ENCODE results near the gene CABP4.

CABP4 gene

DNA sequence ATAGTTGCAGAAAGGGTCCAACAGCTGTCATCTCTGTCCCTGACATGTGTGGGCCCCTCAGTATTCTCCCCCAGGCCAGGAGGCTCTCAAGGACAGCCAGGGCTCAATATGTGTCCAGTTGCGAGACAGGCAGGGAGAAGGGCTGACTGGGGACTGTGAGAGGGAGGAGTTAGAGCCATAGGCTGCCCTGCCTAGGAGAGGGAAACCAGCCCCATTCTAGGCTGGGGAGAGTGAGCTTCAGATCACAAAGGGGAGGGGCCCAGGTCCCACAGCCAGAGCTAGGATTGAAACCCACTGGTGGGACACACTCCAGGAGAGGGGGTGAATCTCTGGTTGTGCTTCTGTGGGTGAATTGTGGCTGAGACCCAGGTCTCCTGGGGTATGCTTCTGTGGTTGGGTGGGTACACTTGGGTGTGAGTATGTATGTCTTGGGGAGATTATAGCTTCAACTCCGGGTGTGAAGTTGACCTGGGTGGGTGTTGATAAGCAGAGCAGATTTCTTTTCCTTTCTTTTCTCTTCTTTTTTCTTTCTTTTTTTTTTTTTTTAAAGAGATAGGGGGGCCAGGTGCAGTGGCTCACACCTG lies 41.8 kb upstream of the CABP4 start:
- Histone ChIP-seq H2AFZ (no peak overlapping the region), H3K27me3 (ENCODE audit: control insufficient read depth, insufficient read depth, low read length) (no peaks in the 10 kb centered on the region), H3K4me2 (ENCODE audit: low read length) (no peak overlapping the region), H3K4me1 (no peaks in the 10 kb centered on the region), H3K4me3 (ENCODE audit: low read depth, low read length) (no peak overlapping the region), H3K36me3 (ENCODE audit: control insufficient read depth, insufficient read depth, low read length) (no peaks in the 10 kb centered on the region), H3K79me2 (no peaks in the 10 kb centered on the region), H3K9ac (no peak overlapping the region), H3K27ac (no peak overlapping the region), H3K9me3 (ENCODE audit: control insufficient read depth, low read length) (no peaks in the 10 kb centered on the region)
- TF ChIP-seq, protein P1, sequence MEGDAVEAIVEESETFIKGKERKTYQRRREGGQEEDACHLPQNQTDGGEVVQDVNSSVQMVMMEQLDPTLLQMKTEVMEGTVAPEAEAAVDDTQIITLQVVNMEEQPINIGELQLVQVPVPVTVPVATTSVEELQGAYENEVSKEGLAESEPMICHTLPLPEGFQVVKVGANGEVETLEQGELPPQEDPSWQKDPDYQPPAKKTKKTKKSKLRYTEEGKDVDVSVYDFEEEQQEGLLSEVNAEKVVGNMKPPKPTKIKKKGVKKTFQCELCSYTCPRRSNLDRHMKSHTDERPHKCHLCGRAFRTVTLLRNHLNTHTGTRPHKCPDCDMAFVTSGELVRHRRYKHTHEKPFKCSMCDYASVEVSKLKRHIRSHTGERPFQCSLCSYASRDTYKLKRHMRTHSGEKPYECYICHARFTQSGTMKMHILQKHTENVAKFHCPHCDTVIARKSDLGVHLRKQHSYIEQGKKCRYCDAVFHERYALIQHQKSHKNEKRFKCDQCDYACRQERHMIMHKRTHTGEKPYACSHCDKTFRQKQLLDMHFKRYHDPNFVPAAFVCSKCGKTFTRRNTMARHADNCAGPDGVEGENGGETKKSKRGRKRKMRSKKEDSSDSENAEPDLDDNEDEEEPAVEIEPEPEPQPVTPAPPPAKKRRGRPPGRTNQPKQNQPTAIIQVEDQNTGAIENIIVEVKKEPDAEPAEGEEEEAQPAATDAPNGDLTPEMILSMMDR (IDR thresholded peaks at IDR 0.05): no peak

DNA sequence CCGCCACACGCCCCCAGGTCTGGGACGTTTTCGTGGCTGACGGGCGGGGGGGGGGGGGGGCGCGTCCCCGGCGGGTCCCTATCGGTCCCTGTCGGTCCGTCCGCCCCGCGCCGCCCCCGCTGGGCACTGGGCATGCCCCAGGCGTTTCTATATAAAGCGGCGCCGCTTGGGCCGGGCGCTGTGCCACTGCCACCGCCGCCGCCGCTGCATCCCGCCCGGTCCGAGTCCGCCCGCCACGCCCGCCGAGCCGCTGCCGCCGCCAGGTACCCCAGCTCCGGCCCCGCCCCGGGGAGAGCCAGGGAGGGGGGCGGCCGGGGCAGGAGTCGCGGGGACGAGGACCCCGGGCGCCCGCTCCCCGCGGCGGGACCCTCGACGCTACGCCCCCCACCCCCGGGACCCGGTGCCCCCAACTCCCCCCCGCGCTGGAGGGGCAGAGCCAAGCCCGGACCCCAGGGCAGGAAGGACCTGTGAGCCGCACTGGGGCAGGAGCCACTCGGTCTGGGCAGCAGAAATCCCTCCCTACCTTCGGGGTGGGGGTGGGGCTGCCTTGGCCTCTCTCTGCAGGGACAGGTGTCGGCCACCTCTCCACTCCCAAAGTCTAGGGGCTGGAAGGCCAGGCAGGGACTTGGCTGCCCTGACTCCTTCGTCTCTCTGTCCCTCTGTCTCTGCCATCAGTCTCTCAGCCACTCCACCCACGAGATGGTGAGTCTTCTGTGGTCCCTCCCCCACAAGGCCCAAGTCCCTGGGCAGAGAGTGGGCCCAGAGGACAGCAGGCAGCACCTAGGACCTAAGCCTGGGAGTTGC lies 39.5 kb upstream of the CABP4 start, which contains the start of gene CARNS1:
Gene CARNS1, plus strand, starts transcription at position 178 of the 804 bp plus-strand sequence. Its CDS starts 522 bp downstream, at position 700.
- H2AFZ ChIP-seq: peak within 1 kb of the TSS; percentile 56
- peak within 1 kb of the TSS; percentile 3 for H3K4me2 ChIP-seq (ENCODE audit: low read length)
- no peak within 1 kb of the TSS for H3K9ac ChIP-seq
- H3K79me2 ChIP-seq: no peaks in the 10 kb centered on the region
- peaks cover 16% of the 10 kb centered on the region for H3K4me1 ChIP-seq
- no peaks in the 10 kb centered on the region for H3K27me3 ChIP-seq (ENCODE audit: control insufficient read depth, insufficient read depth, low read length)
- no peak within 1 kb of the TSS for H3K4me3 ChIP-seq (ENCODE audit: low read depth, low read length)
- H3K9me3 ChIP-seq (ENCODE audit: control insufficient read depth, low read length): no peaks in the 10 kb centered on the region
- H3K36me3 ChIP-seq (ENCODE audit: control insufficient read depth, insufficient read depth, low read length): no peaks in the 10 kb centered on the region
- H3K27ac ChIP-seq: no peak within 1 kb of the TSS
- TF ChIP-seq, protein P1 (IDR thresholded peaks at IDR 0.05): no peak

DNA sequence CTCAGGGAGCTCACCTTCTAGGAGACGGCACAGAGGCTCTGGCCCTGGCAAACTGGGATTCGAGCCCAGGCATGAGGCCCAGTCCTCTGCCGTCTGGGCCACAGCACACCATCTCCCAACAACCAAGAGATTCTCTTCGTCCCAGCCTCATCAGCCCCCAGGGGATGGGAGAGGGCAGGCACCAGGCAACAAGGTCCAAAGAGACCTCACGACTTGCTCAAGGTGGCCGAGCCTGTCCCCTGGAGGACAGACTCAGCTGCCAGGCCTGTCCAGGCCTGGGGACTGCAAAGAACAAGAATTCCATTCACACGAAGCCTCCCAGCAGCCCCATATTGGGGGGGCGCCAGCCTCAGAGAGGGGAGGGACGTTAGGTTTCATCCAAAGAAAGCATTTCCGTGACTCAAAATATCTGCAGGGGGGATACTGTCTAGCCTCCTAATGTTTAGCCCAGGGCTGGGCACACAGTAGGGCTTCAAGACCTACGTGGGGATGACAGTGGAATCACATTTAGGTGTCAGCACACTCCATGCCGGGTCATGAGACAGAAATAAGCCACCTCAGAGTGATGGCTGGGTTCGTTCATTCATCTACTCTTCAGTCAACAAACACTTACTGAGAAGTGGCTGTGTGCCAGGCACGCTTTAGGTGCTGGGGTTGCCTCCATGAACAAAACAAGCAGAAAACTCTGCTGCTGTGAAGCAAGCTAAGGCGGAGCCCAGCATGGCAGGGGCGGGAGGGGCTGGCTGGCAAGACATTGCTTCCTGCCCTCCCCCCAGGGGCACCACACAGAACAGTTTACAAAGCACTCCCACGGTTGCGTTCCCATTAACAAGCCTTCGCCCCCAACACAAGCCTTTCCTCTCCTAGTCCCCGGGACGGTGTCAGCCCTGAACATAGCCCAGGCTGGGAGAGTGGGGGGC lies 38.5 kb upstream of the CABP4 start:
- Histone ChIP-seq H3K4me2 (ENCODE audit: low read length) (no peak overlapping the region), H3K27ac (no peak overlapping the region), H3K4me3 (ENCODE audit: low read depth, low read length) (no peak overlapping the region), H3K79me2 (no peaks in the 10 kb centered on the region), H3K27me3 (ENCODE audit: control insufficient read depth, insufficient read depth, low read length) (no peaks in the 10 kb centered on the region), H3K4me1 (peaks cover 16% of the 10 kb centered on the region), H3K9me3 (ENCODE audit: control insufficient read depth, low read length) (no peaks in the 10 kb centered on the region), H2AFZ (no peak overlapping the region), H3K36me3 (ENCODE audit: control insufficient read depth, insufficient read depth, low read length) (no peaks in the 10 kb centered on the region), H3K9ac (no peak overlapping the region)
- TF ChIP-seq, protein P1 (IDR thresholded peaks at IDR 0.05): no peak

DNA sequence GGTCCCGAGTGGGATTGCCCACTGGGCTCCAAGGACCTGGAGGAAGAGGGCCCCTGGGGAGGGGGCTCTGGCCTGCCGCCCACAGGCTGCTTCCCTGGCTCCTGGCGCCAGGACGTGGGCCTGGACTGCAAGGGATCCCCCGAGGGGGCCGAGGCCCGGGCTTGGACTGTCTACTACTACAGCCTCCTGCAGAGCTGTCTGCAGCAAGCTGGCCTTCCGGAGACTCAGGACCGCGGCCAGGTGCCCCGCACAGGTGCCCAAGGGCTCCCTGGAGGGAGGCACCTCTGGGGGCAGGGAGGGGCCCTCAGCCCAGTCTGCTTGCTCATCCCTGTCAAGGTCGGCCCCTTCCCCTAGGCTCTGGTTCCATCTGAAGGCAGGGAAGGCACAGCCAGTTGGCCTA lies 37.7 kb upstream of the CABP4 start:
- no peaks in the 10 kb centered on the region for H3K9me3 ChIP-seq (ENCODE audit: control insufficient read depth, low read length)
- H2AFZ ChIP-seq: no peak overlapping the region
- H3K4me1 ChIP-seq: peaks cover 16% of the 10 kb centered on the region
- H3K27ac ChIP-seq: peak overlapping the region; percentile 78
- H3K4me3 ChIP-seq (ENCODE audit: low read depth, low read length): no peak overlapping the region
- no peaks in the 10 kb centered on the region for H3K36me3 ChIP-seq (ENCODE audit: control insufficient read depth, insufficient read depth, low read length)
- no peaks in the 10 kb centered on the region for H3K79me2 ChIP-seq
- no peak overlapping the region for H3K4me2 ChIP-seq (ENCODE audit: low read length)
- H3K9ac ChIP-seq: no peak overlapping the region
- TF ChIP-seq, protein P1 (IDR thresholded peaks at IDR 0.05): no peak
- no peaks in the 10 kb centered on the region for H3K27me3 ChIP-seq (ENCODE audit: control insufficient read depth, insufficient read depth, low read length)

Data from parathyroid adenoma (tissue), 2 donors.